GM12878 (cell line): ENCODE results near the gene VIT. TPM values are rescaled to one million over a fixed set of nuclear protein-coding genes. Genes with fewer than 3 reads are reported as not detected.

ENCODE experiments used
- ATAC-seq: fragments of 200-7000 bp; cut with Tn5 transposase; 3 replicates; pipeline ENCODE4 v1.9.1; 2020; ENCODE audit warnings: mild to moderate bottlenecking, moderate library complexity
- BruUV-seq: library from RNA; stranded (reverse); fragments of 400-500 nt; replicated peaks from 2 replicates; lab custom pipeline; 2021; lab: Mats Ljungman, UMichigan
- CTCF ChIA-PET: fragments of 300-600 bp; sonication (Branson Sonifier 250); formaldehyde crosslinking; extraction: SDS; loops from one replicate; lab custom pipeline; 2021; ENCODE audit warnings: inconsistent platforms; lab: Yijun Ruan, JAX
- POLR2A ChIA-PET: fragments of 350-600 bp; formaldehyde crosslinking; extraction: SDS; loops from one replicate; lab custom pipeline; 2021; ENCODE audit warnings: inconsistent platforms; lab: Charles Lee
- RAD21 ChIA-PET: fragments of 300-600 bp; sonication (Branson Sonifier 250); formaldehyde crosslinking; loops from one replicate; lab custom pipeline; 2023; ENCODE audit warnings: antibody characterized with exemption; ENCODE audit not compliant: unreplicated experiment; lab: Charles Lee
- SMC1A ChIA-PET: fragments of 300-600 bp; sonication (Branson Sonifier 250); formaldehyde crosslinking; loops from one replicate; lab custom pipeline; 2023; ENCODE audit not compliant: unreplicated experiment, uncharacterized antibody; lab: Charles Lee
- DNase-seq: peaks from one replicate; pipeline ENCODE4 v3.0.0-alpha.2; 2011; ENCODE audit warnings: low read depth, low spot score
- FAIRE-seq: peaks from 3 replicates; lab custom pipeline; 2011; peaks lifted over from hg19 to GRCh38; lab: Jason Lieb, UNC
- H2AFZ ChIP-seq: 2 replicates; pipeline ENCODE4 v1.6.0; 2011; ENCODE audit warnings: low read depth, low read length, control low read depth; ENCODE audit not compliant: control insufficient read depth
- H3K27ac ChIP-seq: 2 replicates; pipeline ENCODE4 v1.5.1; 2011; ENCODE audit warnings: control low read depth; ENCODE audit not compliant: control insufficient read depth, insufficient read depth
- H3K27me3 ChIP-seq, 2 experiments: replicated peaks in 1 of 2; 2 replicates each; pipeline versions ENCODE4 v1.6.0 to v1.6.1; 2011; ENCODE audit warnings: low read length in 1 of 2; ENCODE audit not compliant: control insufficient read depth in 2 of 2, insufficient read depth in 2 of 2
- H3K36me3 ChIP-seq, 2 experiments: 2 replicates each; pipeline ENCODE4 v1.5.1; 2011; ENCODE audit warnings: low read length in 1 of 2; ENCODE audit not compliant: control insufficient read depth in 2 of 2, insufficient read depth in 2 of 2
- H3K4me1 ChIP-seq: 2 replicates; pipeline ENCODE4 v1.6.1; 2011; ENCODE audit warnings: mild to moderate bottlenecking, low read length, moderate library complexity, mixed read lengths; ENCODE audit not compliant: control insufficient read depth, insufficient read depth
- H3K4me2 ChIP-seq: 2 replicates; pipeline ENCODE4 v1.6.0; 2011; ENCODE audit warnings: control low read depth; ENCODE audit not compliant: control insufficient read depth, insufficient read depth
- H3K4me3 ChIP-seq: fragments of 200-600 bp; sonication (generic); 2 replicates; pipeline ENCODE4 v1.5.1; 2016
- H3K79me2 ChIP-seq: 2 replicates; pipeline ENCODE4 v1.6.0; 2011; ENCODE audit warnings: low read length; ENCODE audit not compliant: control insufficient read depth, insufficient read depth
- H3K9ac ChIP-seq: 2 replicates; pipeline ENCODE4 v1.8.0; 2011; ENCODE audit warnings: low read length, control low read depth, mixed read lengths; ENCODE audit not compliant: control insufficient read depth, insufficient read depth
- H3K9me3 ChIP-seq: replicated peaks from 3 replicates; pipeline ENCODE4 v1.5.1; 2011; ENCODE audit warnings: mild to moderate bottlenecking, low read length; ENCODE audit not compliant: control insufficient read depth, insufficient read depth
- H4K20me1 ChIP-seq: 2 replicates; pipeline ENCODE4 v1.6.0; 2011; ENCODE audit not compliant: control insufficient read depth, insufficient read depth
- ASH2L ChIP-seq: fragments of 300-600, 200-600 bp; sonication (generic); IDR thresholded peaks from 2 replicates; pipeline ENCODE4 v1.6.1; 2017; ENCODE audit warnings: low read depth, mild to moderate bottlenecking, borderline replicate concordance
- CEBPZ ChIP-seq: fragments of 150-350 bp; IDR thresholded peaks from 2 replicates; pipeline ENCODE4 v1.6.1; 2016; ENCODE audit warnings: low read depth, low read length
- ELK1 ChIP-seq: IDR thresholded peaks from 2 replicates; pipeline ENCODE4 v1.6.1; 2012; ENCODE audit warnings: low read depth, low read length, improper control_type of control experiment
- IKZF2 ChIP-seq, 2 experiments: fragments of 450-650 bp; IDR thresholded peaks; 2 replicates each; pipeline ENCODE4 v1.6.1; 2017; ENCODE audit warnings: mild to moderate bottlenecking in 2 of 2, moderate library complexity in 2 of 2
- SPI1 ChIP-seq: IDR thresholded peaks from 2 replicates; pipeline ENCODE4 v1.6.1; 2011; ENCODE audit warnings: low read depth, mild to moderate bottlenecking, low read length, moderate library complexity, borderline replicate concordance; ENCODE audit not compliant: insufficient read depth
- STAT3 ChIP-seq: IDR thresholded peaks from 2 replicates; pipeline ENCODE4 v1.6.1; 2011; ENCODE audit warnings: low read depth, low read length, improper control_type of control experiment
- YY1 ChIP-seq: IDR thresholded peaks from 2 replicates; pipeline ENCODE4 v1.6.1; 2011; ENCODE audit warnings: low read depth, mild to moderate bottlenecking, low read length
- ZBTB33 ChIP-seq: fragments of 450-650 bp; IDR thresholded peaks from 2 replicates; pipeline ENCODE4 v1.6.1; 2017; ENCODE audit warnings: mild to moderate bottlenecking
- WGBS: methylation state at CpG from one replicate; pipeline ENCODE4 v1.1.6; 2016; ENCODE audit warnings: low lambda C conversion rate; ENCODE audit not compliant: insufficient replicate concordance, insufficient coverage; ENCODE audit errors: missing lambda C conversion rate; 5-methylcytosine and 5-hydroxymethylcytosine counted together
- in situ Hi-C: fragments of 300-500 bp; cut with MboI; formaldehyde crosslinking; loops from 9 replicates; pipeline ENCODE4 v1.14.3; 2018; ENCODE audit warnings: mixed read lengths
- intact Hi-C: fragments of 100-400 bp; cut with micrococcal nuclease; formaldehyde crosslinking; loops from one replicate; pipeline ENCODE4 v1.14.2; 2022; ENCODE audit not compliant: unreplicated experiment
- polyA plus RNA-seq, 11 experiments: library from polyadenylated mRNA; depleted of rRNA in 4 of 11; unstranded in 6 of 11; stranded (reverse) in 5 of 11; fragments of >200 nt; fragmentation: Nextera tagmentation in 4 of 11; fragmentation: Illumina TruSeq in 1 of 11; extraction: Ambion mirVana in 4 of 11; extraction: Trizol in 1 of 11; gene quantifications; 1 replicate in 1 of 11; 2 replicates in 10 of 11; pipeline versions ENCODE4 v1.2.1 to v1.2.3, GENCODE V29; 2011 to 2016; ENCODE audit warnings: inconsistent platforms in 2 of 11, missing spikeins in 2 of 11, low read depth in 1 of 11
- total RNA-seq, 4 experiments: library from RNA; depleted of rRNA in 3 of 4; stranded (reverse); fragments of >200 nt in 3 of 4; fragmentation: Illumina TruSeq in 1 of 4; extraction: Trizol in 1 of 4; gene quantifications; 2 replicates each; pipeline versions ENCODE4 v1.2.1 to v1.2.3, GENCODE V29; 2013 to 2021
- TF ChIP-seq, protein P1 (sequence below): IDR thresholded peaks from 2 replicates; pipeline ENCODE4 v1.6.1; 2012; ENCODE audit warnings: mild to moderate bottlenecking, low read depth, low read length
- TF ChIP-seq, protein P2 (sequence below): IDR thresholded peaks from 2 replicates; pipeline ENCODE4 v1.6.1; 2012; ENCODE audit warnings: low read depth, low read length, improper control_type of control experiment

Gene VIT
- total and polyA plus RNA-seq, 10 of the 15 experiments (the other 5 are each of a cell fraction or from before 2014, with no cell fraction given), result 0.05 to 0.14 TPM; not detected in 8

- TF ChIP-seq, protein P1, sequence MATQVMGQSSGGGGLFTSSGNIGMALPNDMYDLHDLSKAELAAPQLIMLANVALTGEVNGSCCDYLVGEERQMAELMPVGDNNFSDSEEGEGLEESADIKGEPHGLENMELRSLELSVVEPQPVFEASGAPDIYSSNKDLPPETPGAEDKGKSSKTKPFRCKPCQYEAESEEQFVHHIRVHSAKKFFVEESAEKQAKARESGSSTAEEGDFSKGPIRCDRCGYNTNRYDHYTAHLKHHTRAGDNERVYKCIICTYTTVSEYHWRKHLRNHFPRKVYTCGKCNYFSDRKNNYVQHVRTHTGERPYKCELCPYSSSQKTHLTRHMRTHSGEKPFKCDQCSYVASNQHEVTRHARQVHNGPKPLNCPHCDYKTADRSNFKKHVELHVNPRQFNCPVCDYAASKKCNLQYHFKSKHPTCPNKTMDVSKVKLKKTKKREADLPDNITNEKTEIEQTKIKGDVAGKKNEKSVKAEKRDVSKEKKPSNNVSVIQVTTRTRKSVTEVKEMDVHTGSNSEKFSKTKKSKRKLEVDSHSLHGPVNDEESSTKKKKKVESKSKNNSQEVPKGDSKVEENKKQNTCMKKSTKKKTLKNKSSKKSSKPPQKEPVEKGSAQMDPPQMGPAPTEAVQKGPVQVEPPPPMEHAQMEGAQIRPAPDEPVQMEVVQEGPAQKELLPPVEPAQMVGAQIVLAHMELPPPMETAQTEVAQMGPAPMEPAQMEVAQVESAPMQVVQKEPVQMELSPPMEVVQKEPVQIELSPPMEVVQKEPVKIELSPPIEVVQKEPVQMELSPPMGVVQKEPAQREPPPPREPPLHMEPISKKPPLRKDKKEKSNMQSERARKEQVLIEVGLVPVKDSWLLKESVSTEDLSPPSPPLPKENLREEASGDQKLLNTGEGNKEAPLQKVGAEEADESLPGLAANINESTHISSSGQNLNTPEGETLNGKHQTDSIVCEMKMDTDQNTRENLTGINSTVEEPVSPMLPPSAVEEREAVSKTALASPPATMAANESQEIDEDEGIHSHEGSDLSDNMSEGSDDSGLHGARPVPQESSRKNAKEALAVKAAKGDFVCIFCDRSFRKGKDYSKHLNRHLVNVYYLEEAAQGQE, result no peak
These were observed 17.7 kb upstream of the VIT start (continued) for GRCh38 chr2:36678856-36679255.

DNA sequence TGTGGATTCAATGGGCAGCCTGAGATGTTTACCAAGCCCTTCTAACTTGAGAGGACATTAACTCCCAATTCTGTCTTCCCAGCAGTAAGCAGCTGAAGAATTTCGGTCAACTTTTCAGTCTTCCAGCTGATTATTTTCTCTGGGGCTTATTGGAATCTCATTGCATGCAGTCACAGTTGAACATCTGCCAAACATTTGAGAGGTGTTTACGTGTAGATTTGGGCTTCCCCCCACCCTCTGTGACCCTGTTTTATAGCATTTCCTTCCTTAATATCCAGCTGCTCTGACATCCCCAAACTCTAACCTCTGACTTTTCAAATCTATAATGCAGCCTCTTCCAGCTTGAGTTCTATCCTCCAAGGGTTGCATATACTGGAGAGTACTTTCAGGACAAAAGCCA, 16.5 kb upstream of the VIT start:
- BruUV-seq, result no TSS peak
- intact Hi-C loops (no loop called here), in situ Hi-C loops (no loop called here)
- RAD21 ChIA-PET, result no interaction called here
- no peaks in the 10 kb centered on the region for H3K36me3 ChIP-seq
- SMC1A ChIA-PET, result interaction anchor here (1.6 kb wide), 1 partner anchor 15 kb away, joined by 7 read pairs; no protein-coding TSS in a partner anchor
- no peaks in the 10 kb centered on the region for H3K27me3 ChIP-seq
- DNase-seq (no peak), ATAC-seq (no peak), FAIRE-seq (no peak)
- WGBS, result 13% methylated on average over 2 of the region's 2 CpGs
- POLR2A ChIA-PET, result no interaction called here
- no peak overlapping the region for H2AFZ ChIP-seq
- no peaks in the 10 kb centered on the region for H3K79me2 ChIP-seq
- no peaks in the 10 kb centered on the region for H3K4me1 ChIP-seq
- no peak overlapping the region for H3K9ac ChIP-seq
- no peak overlapping the region for H3K4me2 ChIP-seq
- no peaks in the 10 kb centered on the region for H4K20me1 ChIP-seq
- H3K4me3 ChIP-seq, result no peak overlapping the region
- H3K9me3 ChIP-seq, result no peaks in the 10 kb centered on the region; the same call in 2 of the 3 replicates
- CTCF ChIA-PET, result interaction anchor here (1.0 to 1.8 kb wide), 2 partner anchors 10 to 15 kb away, joined by 3 to 7 read pairs; no protein-coding TSS in a partner anchor
- no peak overlapping the region for H3K27ac ChIP-seq
- TF ChIP-seq STAT3 (no peak), CEBPZ (no peak), ZBTB33 (no peak), ELK1 (no peak), IKZF2 (IDR thresholded peaks at IDR 0.05) (no peak), SPI1 (no peak), ASH2L (no peak), YY1 (no peak)
- TF ChIP-seq, protein P2, sequence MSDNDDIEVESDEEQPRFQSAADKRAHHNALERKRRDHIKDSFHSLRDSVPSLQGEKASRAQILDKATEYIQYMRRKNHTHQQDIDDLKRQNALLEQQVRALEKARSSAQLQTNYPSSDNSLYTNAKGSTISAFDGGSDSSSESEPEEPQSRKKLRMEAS, result no peak
